Sigmoid colon (tissue), 7 donors: ENCODE data around the gene APCDD1. TPM values are rescaled to one million over a fixed set of nuclear protein-coding genes. Genes with fewer than 3 reads are reported as not detected.

Experiments used
- DNase-seq: peaks from one replicate; pipeline ENCODE4 v3.0.0-alpha.2; 2019
- H3K27ac ChIP-seq, 4 donors: fragments of 200-600 bp; sonication (generic); one replicate each; pipeline ENCODE4 v1.5.1; 2016 to 2019; ENCODE audit warnings: mild to moderate bottlenecking in 1 of 4
- H3K27me3 ChIP-seq, 3 donors: fragments of 200-600 bp; sonication (generic); one replicate each; pipeline ENCODE4 v1.5.1; 2019; ENCODE audit warnings: mild to moderate bottlenecking in 1 of 3
- H3K36me3 ChIP-seq, 4 donors: fragments of 200-600 bp; sonication (generic); one replicate each; pipeline ENCODE4 v1.5.1; 2016 to 2019
- H3K4me1 ChIP-seq, 4 donors: fragments of 200-600 bp; sonication (generic); one replicate each; pipeline ENCODE4 v1.5.1; 2017 to 2019
- H3K4me3 ChIP-seq, 4 donors: fragments of 200-600 bp; sonication (generic); one replicate each; pipeline ENCODE4 v1.5.1; 2017 to 2019; ENCODE audit warnings: mild to moderate bottlenecking in 2 of 4, moderate library complexity in 1 of 4
- H3K9me3 ChIP-seq, 4 donors: fragments of 200-600 bp in 3 of 4; sonication (generic) in 3 of 4; one replicate each; pipeline versions ENCODE4 v1.5.1 to v1.6.1; 2013 to 2019
- EP300 ChIP-seq, 4 donors: sonication (generic); formaldehyde crosslinking; IDR thresholded peaks; one replicate each; pipeline ENCODE4 v1.6.1; 2017; ENCODE audit warnings: antibody characterized with exemption in 4 of 4
- POLR2A ChIP-seq, 2 donors: fragments of 450-650 bp; IDR thresholded peaks; one replicate each; pipeline ENCODE4 v1.6.1; 2016; ENCODE audit warnings: antibody characterized with exemption in 2 of 2, mild to moderate bottlenecking in 2 of 2, moderate library complexity in 2 of 2
- POLR2AphosphoS5 ChIP-seq, 4 donors: sonication (generic); formaldehyde crosslinking; IDR thresholded peaks; one replicate each; pipeline ENCODE4 v1.6.1; 2017; ENCODE audit warnings: antibody characterized with exemption in 4 of 4
- WGBS, 2 donors: extraction: QIAGEN DNeasy Blood & Tissue Kit; methylation state at CpG; one replicate each; pipeline ENCODE4 v1.1.7; 2013; 5-methylcytosine and 5-hydroxymethylcytosine counted together
- intact Hi-C: fragments of 100-400 bp; cut with DNase I; formaldehyde crosslinking; loops from one replicate; pipeline ENCODE4 v1.15.1; 2023
- polyA plus RNA-seq, 3 donors: library from polyadenylated mRNA; stranded (reverse); fragments of 200-250 nt; gene quantifications; one replicate each; pipeline ENCODE4 v1.2.3, GENCODE V29; 2013
- total RNA-seq, 4 donors: library from RNA; depleted of rRNA; stranded (reverse); fragments of >200 nt; gene quantifications; one replicate each; pipeline ENCODE4 v1.1.0, GENCODE V29; 2016
- TF ChIP-seq, protein P1 (sequence below), 4 experiments: fragments of 450-650 bp in 3 of 4; fragments of 200-600 bp in 1 of 4; IDR thresholded peaks; one replicate each; pipeline ENCODE4 v1.5.1; 2016 to 2019; ENCODE audit warnings: antibody characterized with exemption in 4 of 4, mild to moderate bottlenecking in 3 of 4, moderate library complexity in 2 of 4
- donor health status: healthy with polysubstance abuse.
- donor health status: Bipolar disorder and iron deficiency.
- donor health status: healthy.

APCDD1 gene
- total and polyA plus RNA-seq, 7 donors = 2.8 to 42.1 (median 12.9) TPM

DNA sequence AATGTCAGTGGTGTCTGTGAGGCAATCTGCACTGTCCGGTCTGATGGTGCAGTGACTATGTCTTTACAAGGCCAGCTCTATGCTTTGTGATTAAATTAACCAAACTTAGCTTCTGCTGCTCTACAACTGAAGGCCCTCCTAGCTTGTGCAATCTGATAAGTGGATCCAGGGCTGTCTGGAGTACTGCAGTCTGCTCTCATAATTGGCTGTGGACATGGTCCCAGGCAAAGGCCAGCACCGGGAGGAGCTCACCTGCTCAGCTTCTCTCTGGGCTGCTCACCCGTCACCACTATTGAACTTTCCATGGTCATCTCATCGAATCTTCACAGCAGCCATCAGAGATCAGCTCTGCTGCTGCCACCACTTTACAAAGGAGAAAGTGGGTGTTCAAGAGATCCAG, 13.0 kb upstream of the APCDD1 start:
- 95 to 97% methylated on average over 4 of the region's 4 CpGs for WGBS, 2 donors
- TF ChIP-seq POLR2A (IDR thresholded peaks at IDR 0.05) = no peak
- TF ChIP-seq, protein P1, sequence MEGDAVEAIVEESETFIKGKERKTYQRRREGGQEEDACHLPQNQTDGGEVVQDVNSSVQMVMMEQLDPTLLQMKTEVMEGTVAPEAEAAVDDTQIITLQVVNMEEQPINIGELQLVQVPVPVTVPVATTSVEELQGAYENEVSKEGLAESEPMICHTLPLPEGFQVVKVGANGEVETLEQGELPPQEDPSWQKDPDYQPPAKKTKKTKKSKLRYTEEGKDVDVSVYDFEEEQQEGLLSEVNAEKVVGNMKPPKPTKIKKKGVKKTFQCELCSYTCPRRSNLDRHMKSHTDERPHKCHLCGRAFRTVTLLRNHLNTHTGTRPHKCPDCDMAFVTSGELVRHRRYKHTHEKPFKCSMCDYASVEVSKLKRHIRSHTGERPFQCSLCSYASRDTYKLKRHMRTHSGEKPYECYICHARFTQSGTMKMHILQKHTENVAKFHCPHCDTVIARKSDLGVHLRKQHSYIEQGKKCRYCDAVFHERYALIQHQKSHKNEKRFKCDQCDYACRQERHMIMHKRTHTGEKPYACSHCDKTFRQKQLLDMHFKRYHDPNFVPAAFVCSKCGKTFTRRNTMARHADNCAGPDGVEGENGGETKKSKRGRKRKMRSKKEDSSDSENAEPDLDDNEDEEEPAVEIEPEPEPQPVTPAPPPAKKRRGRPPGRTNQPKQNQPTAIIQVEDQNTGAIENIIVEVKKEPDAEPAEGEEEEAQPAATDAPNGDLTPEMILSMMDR (IDR thresholded peaks at IDR 0.05) = no peak
- TF ChIP-seq EP300 (IDR thresholded peaks at IDR 0.05) = no peak
- TF ChIP-seq POLR2AphosphoS5 (IDR thresholded peaks at IDR 0.05) = no peak
- intact Hi-C loops = no loop called here
- no peak for DNase-seq
- no peak overlapping the region for H3K4me3 ChIP-seq
- no peaks in the 10 kb centered on the region for H3K36me3 ChIP-seq
- H3K27me3 ChIP-seq = peaks cover 0 to 63% (median 6%) of the 10 kb centered on the region in 3 donors
- no peaks in the 10 kb centered on the region for H3K9me3 ChIP-seq
- H3K27ac ChIP-seq = no peak overlapping the region
- no peaks in the 10 kb centered on the region for H3K4me1 ChIP-seq

DNA sequence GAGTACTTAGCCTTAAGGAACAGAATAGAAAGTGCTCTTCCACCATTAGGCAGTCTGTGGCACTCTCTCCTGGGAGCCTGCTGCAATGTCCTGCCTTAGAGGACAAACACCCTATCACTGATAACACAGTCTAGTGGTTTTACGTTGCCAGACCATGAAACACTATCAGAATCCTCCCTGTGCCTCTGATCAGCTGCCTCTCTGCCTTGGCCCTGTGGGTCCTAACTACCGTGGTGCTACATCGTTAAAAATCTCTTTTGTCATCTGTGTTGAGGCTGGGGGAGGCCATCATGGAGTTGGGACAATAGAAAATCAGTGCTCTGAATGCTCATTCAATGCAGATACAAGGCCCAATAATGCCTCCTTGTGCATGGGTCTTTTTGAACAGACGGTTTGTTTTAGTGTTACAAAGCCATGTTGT, 11.9 kb upstream of the APCDD1 start:
- DNase-seq = no peak
- no peaks in the 10 kb centered on the region for H3K9me3 ChIP-seq
- TF ChIP-seq EP300 (IDR thresholded peaks at IDR 0.05) (no peak), POLR2AphosphoS5 (IDR thresholded peaks at IDR 0.05) (no peak), POLR2A (IDR thresholded peaks at IDR 0.05) (no peak)
- TF ChIP-seq, protein P1 (IDR thresholded peaks at IDR 0.05) = no peak

DNA sequence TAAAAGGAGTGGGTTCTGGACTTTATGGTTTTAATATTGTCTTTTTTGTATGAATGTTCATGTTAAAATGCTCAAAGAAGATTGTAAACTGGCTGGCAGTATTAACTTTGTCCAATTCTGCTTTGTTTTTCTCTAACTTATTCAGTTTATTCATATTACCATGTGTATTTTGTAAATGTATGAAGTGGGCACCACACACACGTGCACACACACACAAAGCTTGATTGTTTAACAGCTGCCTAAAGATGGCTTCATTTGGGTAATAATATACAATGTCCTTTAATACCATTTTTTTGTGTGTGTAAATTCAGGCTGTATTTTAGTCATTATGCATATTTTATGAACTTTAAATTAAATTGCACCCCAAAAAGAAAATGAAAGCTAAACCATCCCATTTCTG, 11.4 kb upstream of the APCDD1 start:
- intact Hi-C loops = no loop called here
- Histone ChIP-seq H3K9me3 (no peaks in the 10 kb centered on the region), H3K27ac (no peak overlapping the region), H3K4me1 (no peaks in the 10 kb centered on the region), H3K36me3 (no peaks in the 10 kb centered on the region), H3K4me3 (no peak overlapping the region), H3K27me3 (peaks cover 0 to 56% (median 5%) of the 10 kb centered on the region in 3 donors)
- TF ChIP-seq POLR2A (IDR thresholded peaks at IDR 0.05) = no peak
- DNase-seq = no peak
- 89% methylated on average over 1 of the region's 1 CpG for WGBS, 2 donors

More for the DNA sequence above, 11.9 kb upstream of the APCDD1 start:
- intact Hi-C loops = no loop called here
- H3K27ac ChIP-seq = no peak overlapping the region
- WGBS, 2 donors = 90 to 92% methylated on average over 4 of the region's 4 CpGs
- H3K27me3 ChIP-seq = peaks cover 0 to 56% (median 5%) of the 10 kb centered on the region in 3 donors
- no peaks in the 10 kb centered on the region for H3K4me1 ChIP-seq
- H3K4me3 ChIP-seq = no peak overlapping the region
- no peaks in the 10 kb centered on the region for H3K36me3 ChIP-seq

DNA sequence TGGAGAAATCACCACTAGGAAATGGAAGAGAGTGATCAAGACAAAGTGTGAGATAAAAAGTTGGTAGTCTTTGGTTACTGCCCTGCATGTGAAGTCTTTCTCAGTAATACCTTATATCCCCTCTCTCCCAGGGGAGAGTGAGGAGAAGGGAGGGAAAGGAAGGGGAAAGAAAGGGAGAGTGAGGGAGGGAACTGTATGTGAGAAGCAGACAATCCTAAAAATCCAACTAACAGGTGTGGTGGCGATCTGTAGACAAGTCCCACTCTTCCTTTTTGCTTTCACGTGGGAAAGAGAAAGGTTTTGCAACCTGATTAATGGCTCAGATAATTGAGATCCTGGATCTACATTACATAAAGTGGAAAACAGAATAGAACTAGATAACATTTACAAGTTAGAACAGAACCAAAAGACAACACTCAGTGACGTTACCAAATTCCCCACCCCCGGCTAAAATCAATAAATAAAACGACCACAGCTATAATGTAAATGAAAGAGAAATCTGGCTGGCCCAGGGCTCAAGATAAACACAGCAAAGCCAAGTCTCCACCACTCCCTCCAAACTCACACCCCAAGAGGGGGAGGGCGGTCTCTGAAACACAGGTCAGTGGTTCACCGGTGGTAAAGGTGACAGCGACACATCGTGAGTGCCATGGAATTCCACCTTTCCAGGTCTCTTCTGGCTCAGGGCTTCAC, 10.0 kb upstream of the APCDD1 start:
- Histone ChIP-seq H3K9me3 (no peaks in the 10 kb centered on the region), H3K27me3 (peaks cover 0 to 51% (median 5%) of the 10 kb centered on the region in 3 donors), H3K4me3 (no peak overlapping the region), H3K36me3 (no peaks in the 10 kb centered on the region), H3K27ac (no peak overlapping the region), H3K4me1 (no peaks in the 10 kb centered on the region)
- 17 to 53% methylated on average over 9 of the region's 9 CpGs for WGBS, 2 donors
- no peak for DNase-seq
- TF ChIP-seq POLR2AphosphoS5 (IDR thresholded peaks at IDR 0.05) = no peak
- TF ChIP-seq, protein P1 (IDR thresholded peaks at IDR 0.05) = no peak
- no peak for TF ChIP-seq EP300 (IDR thresholded peaks at IDR 0.05)
- no peak for TF ChIP-seq POLR2A (IDR thresholded peaks at IDR 0.05)
- intact Hi-C loops = no loop called here

DNA sequence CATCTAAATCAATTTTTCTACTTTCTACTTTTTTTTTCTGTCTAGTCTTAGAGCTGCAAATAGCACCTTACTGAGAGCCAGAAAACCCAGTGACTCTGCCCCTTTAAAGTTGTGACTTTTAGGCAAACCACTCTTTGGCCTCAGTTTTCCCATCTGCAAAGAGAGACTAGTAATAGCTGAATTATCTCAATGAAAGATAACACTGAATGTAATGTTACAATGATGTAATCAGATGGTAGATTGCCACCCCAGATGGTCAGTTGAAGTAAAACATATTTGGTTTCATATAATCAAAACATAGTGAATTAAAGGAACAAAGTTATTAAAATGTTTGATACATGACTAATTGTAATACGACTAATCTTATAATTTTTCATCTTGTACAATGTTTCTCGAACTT, 5.0 kb upstream of the APCDD1 start:
- DNase-seq = no peak
- no peak overlapping the region for H3K27ac ChIP-seq
- intact Hi-C loops = no loop called here
- peaks cover 6 to 28% (median 9%) of the 10 kb centered on the region in 3 donors for H3K27me3 ChIP-seq
- WGBS, 2 donors = 76 to 83% methylated on average over 2 of the region's 2 CpGs
- H3K9me3 ChIP-seq = no peaks in the 10 kb centered on the region
- no peaks in the 10 kb centered on the region for H3K36me3 ChIP-seq
- H3K4me1 ChIP-seq = peaks cover 0 to 7% (median 6%) of the 10 kb centered on the region in 4 donors
- TF ChIP-seq EP300 (IDR thresholded peaks at IDR 0.05) = no peak
- no peak for TF ChIP-seq POLR2AphosphoS5 (IDR thresholded peaks at IDR 0.05)
- TF ChIP-seq, protein P1 (IDR thresholded peaks at IDR 0.05) = no peak
- no peak for TF ChIP-seq POLR2A (IDR thresholded peaks at IDR 0.05)
- H3K4me3 ChIP-seq = no peak overlapping the region
